Endothelial cell of umbilical vein (primary cell): ENCODE data around the gene PPP1R16B.

Experiments used
- JUN ChIP-seq: IDR thresholded peaks from 2 replicates; pipeline ENCODE4 v1.6.1; 2011; ENCODE audit warnings: borderline replicate concordance, low read depth; ENCODE audit not compliant: insufficient read length, insufficient read depth
- POLR2AphosphoS5 ChIP-seq: IDR thresholded peaks from 2 replicates; pipeline ENCODE4 v1.6.1; 2012; ENCODE audit warnings: low read depth, mild to moderate bottlenecking, control low read depth, low read length, moderate library complexity; ENCODE audit not compliant: insufficient read depth

- TF ChIP-seq POLR2AphosphoS5 (no peak), JUN (no peak)
Observed at GRCh38 chr20:38842026-38842425, 36.5 kb downstream of the PPP1R16B start.
